ENCODE measurements around the gene RTRAF.

RTRAF gene

GRCh38 chr14:52021957-52022600 is 32.7 kb downstream of the RTRAF start:
- DNase-seq = no peak

- DNase-seq = no peak
Observed at GRCh38 chr14:52023518-52023917, 34.2 kb downstream of the RTRAF start.

- DNase-seq = no peak
Observed at GRCh38 chr14:52025310-52025709, 36.0 kb downstream of the RTRAF start.

- DNase-seq = no peak
Observed at GRCh38 chr14:52026017-52026660, 36.8 kb downstream of the RTRAF start.

GRCh38 chr14:52026901-52027300 is 37.6 kb downstream of the RTRAF start:
- no peak for DNase-seq

GRCh38 chr14:52029881-52030280 is 40.5 kb downstream of the RTRAF start:
- no peak for DNase-seq

GRCh38 chr14:52031781-52032180 is 42.4 kb downstream of the RTRAF start:
- DNase-seq = no peak

- DNase-seq = no peak
Observed at GRCh38 chr14:52032204-52032801, 43.0 kb downstream of the RTRAF start.

GRCh38 chr14:52033101-52033642 is 43.8 kb downstream of the RTRAF start:
- DNase-seq = no peak

- no peak for DNase-seq
Observed at GRCh38 chr14:52039124-52039815, 49.9 kb downstream of the RTRAF start.

- no peak for DNase-seq
Observed at GRCh38 chr14:52040598-52040997, 51.3 kb downstream of the RTRAF start.

GRCh38 chr14:52042371-52043289 is 53.3 kb downstream of the RTRAF start:
- no peak for DNase-seq

- DNase-seq = no peak
Observed at GRCh38 chr14:52043690-52044089, 54.3 kb downstream of the RTRAF start.

GRCh38 chr14:52044791-52045522 is 55.6 kb downstream of the RTRAF start:
- DNase-seq = no peak

GRCh38 chr14:52046376-52046917 is 57.1 kb downstream of the RTRAF start:
- DNase-seq = no peak

GRCh38 chr14:52048116-52048515 is 58.8 kb downstream of the RTRAF start:
- DNase-seq = no peak

GRCh38 chr14:52048641-52049204 is 59.4 kb downstream of the RTRAF start:
- no peak for DNase-seq

- no peak for DNase-seq
Observed at GRCh38 chr14:52049271-52049670, 59.9 kb downstream of the RTRAF start.

- no peak for DNase-seq
Observed at GRCh38 chr14:52049721-52050588, 60.6 kb downstream of the RTRAF start.

- no peak for DNase-seq
Observed at GRCh38 chr14:52051251-52051650, 61.9 kb downstream of the RTRAF start.
